ENCODE data around the gene OTUD7B. TPM values are rescaled to one million over a fixed set of nuclear protein-coding genes. Genes with fewer than 3 reads are reported as not detected.

Gene OTUD7B
- total and polyA plus RNA-seq, 9 of the 15 experiments (the other 6 are each of a cell fraction or from before 2014, with no cell fraction given), result 0.96 to 18.8 (median 7.4) TPM

GRCh38 chr1:149927563-149928400 is 82.7 kb downstream of the OTUD7B start, which contains the start of gene SF3B4 (continued):
- TF ChIP-seq ARNT (IDR thresholded peaks at IDR 0.05), result 0 out of 4 replicates have a peak, but pooled peaks of 1 of the 2 experiments have one; percentile 44
- TF ChIP-seq MTA3 (IDR thresholded peaks at IDR 0.05; ENCODE audit: borderline replicate concordance), result peak; percentile 64; the same call in 1 of the 2 replicates
- TF ChIP-seq PBX2 (CRISPR knock-in tag; IDR thresholded peaks at IDR 0.05; ENCODE audit: low read depth), result no peak
- peak; percentile 12; the same call in 1 of the 2 replicates for TF ChIP-seq PBX2 (tag; conservative IDR thresholded peaks at IDR 0.05; ENCODE audit: low read depth)
- TF ChIP-seq, protein P1, sequence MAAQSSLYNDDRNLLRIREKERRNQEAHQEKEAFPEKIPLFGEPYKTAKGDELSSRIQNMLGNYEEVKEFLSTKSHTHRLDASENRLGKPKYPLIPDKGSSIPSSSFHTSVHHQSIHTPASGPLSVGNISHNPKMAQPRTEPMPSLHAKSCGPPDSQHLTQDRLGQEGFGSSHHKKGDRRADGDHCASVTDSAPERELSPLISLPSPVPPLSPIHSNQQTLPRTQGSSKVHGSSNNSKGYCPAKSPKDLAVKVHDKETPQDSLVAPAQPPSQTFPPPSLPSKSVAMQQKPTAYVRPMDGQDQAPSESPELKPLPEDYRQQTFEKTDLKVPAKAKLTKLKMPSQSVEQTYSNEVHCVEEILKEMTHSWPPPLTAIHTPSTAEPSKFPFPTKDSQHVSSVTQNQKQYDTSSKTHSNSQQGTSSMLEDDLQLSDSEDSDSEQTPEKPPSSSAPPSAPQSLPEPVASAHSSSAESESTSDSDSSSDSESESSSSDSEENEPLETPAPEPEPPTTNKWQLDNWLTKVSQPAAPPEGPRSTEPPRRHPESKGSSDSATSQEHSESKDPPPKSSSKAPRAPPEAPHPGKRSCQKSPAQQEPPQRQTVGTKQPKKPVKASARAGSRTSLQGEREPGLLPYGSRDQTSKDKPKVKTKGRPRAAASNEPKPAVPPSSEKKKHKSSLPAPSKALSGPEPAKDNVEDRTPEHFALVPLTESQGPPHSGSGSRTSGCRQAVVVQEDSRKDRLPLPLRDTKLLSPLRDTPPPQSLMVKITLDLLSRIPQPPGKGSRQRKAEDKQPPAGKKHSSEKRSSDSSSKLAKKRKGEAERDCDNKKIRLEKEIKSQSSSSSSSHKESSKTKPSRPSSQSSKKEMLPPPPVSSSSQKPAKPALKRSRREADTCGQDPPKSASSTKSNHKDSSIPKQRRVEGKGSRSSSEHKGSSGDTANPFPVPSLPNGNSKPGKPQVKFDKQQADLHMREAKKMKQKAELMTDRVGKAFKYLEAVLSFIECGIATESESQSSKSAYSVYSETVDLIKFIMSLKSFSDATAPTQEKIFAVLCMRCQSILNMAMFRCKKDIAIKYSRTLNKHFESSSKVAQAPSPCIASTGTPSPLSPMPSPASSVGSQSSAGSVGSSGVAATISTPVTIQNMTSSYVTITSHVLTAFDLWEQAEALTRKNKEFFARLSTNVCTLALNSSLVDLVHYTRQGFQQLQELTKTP (IDR thresholded peaks at IDR 0.05; ENCODE audit: low read depth in 1 of 2, partially characterized antibody in 2 of 2), result peak in 1 of 2 experiments; percentile 18
- peak; percentile 95 for TF ChIP-seq E2F8 (IDR thresholded peaks at IDR 0.05; ENCODE audit: low read depth, partially characterized antibody)
- TF ChIP-seq MLLT1 (IDR thresholded peaks at IDR 0.05), result 0 out of 4 replicates have a peak, but pooled peaks of 1 of the 2 experiments have one; percentile 21
- 0 out of 2 replicates have a peak, but pooled peaks have one; percentile 43 for TF ChIP-seq ZNF644 (tag; IDR thresholded peaks at IDR 0.05; ENCODE audit: low read depth)
- no peak for TF ChIP-seq ZNF239 (CRISPR knock-in tag; IDR thresholded peaks at IDR 0.05)
- no peak for TF ChIP-seq NFXL1 (CRISPR knock-in tag; IDR thresholded peaks at IDR 0.05)
- no peak for TF ChIP-seq ZNF253 (CRISPR knock-in tag; conservative IDR thresholded peaks at IDR 0.05)
- TF ChIP-seq SPI1 (IDR thresholded peaks at IDR 0.05; ENCODE audit: borderline replicate concordance, low read depth, low read length), result peak; percentile 73
- no peak for TF ChIP-seq CREB5 (CRISPR knock-in tag; IDR thresholded peaks at IDR 0.05)

Data from K562 (cell line).